Ectodermal cell (in vitro differentiated cells): ENCODE measurements around the gene CASP4.
"Not testable (repeated sequence)": the region's sequence is repeated elsewhere in the genome, so short reads cannot be mapped to it uniquely, and the experiment has no call there.

Experiments used
- H3K27ac ChIP-seq: 2 replicates; pipeline ENCODE4 v1.7.0; 2013; ENCODE audit warnings: mild to moderate bottlenecking, low read depth, low read length; ENCODE audit not compliant: insufficient read depth, poor library complexity, severe bottlenecking
- H3K27me3 ChIP-seq: 2 replicates; pipeline ENCODE4 v1.7.0; 2013; ENCODE audit warnings: mild to moderate bottlenecking, low read length; ENCODE audit not compliant: insufficient read depth, control insufficient read depth, poor library complexity, severe bottlenecking
- H3K36me3 ChIP-seq: one replicate; pipeline ENCODE4 v1.7.0; 2013; ENCODE audit warnings: low read length; ENCODE audit not compliant: control insufficient read depth, insufficient read depth
- H3K4me1 ChIP-seq: one replicate; pipeline ENCODE4 v1.7.0; 2013; ENCODE audit warnings: low read length; ENCODE audit not compliant: control insufficient read depth, insufficient read depth
- H3K4me3 ChIP-seq: 2 replicates; pipeline ENCODE4 v1.7.0; 2013; ENCODE audit warnings: low read depth, low read length, control low read depth; ENCODE audit not compliant: insufficient read depth
- H3K9me3 ChIP-seq: 2 replicates; pipeline ENCODE4 v1.7.0; 2013; ENCODE audit warnings: mild to moderate bottlenecking, low read length, moderate library complexity; ENCODE audit not compliant: control insufficient read depth
- WGBS, 2 experiments: methylation state at CpG; one replicate each; pipeline ENCODE4 v1.1.7; 2013; ENCODE audit warnings: missing lambda C conversion rate in 2 of 2; 5-methylcytosine and 5-hydroxymethylcytosine counted together

CASP4 gene

DNA sequence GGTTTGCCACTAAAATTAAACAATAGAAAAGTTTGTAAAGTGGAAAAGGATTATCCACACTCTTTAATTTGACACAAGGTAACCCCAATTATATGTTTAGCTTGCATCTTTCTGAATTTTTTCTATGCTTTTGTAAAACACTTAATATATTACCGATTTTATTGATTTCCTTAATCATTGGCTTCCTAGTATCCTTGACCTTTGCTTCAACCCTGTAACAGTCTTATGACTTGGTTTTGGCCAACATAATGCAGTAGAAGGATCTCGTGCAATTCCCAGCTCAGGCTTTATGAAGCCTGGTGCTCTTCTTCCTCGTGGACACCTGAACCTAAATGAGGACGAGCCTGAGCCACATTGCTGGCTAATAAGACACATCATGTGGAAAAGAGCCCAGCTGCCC is 23.6 kb upstream of the CASP4 start:
- H3K27ac ChIP-seq, result no peak overlapping the region
- no peak overlapping the region for H3K4me3 ChIP-seq
- no peaks in the 10 kb centered on the region for H3K9me3 ChIP-seq
- WGBS, 2 experiments, result 89 to 93% methylated on average over 4 of the region's 4 CpGs
- no peaks in the 10 kb centered on the region for H3K36me3 ChIP-seq
- H3K4me1 ChIP-seq, result no peaks in the 10 kb centered on the region
- H3K27me3 ChIP-seq, result no peaks in the 10 kb centered on the region

DNA sequence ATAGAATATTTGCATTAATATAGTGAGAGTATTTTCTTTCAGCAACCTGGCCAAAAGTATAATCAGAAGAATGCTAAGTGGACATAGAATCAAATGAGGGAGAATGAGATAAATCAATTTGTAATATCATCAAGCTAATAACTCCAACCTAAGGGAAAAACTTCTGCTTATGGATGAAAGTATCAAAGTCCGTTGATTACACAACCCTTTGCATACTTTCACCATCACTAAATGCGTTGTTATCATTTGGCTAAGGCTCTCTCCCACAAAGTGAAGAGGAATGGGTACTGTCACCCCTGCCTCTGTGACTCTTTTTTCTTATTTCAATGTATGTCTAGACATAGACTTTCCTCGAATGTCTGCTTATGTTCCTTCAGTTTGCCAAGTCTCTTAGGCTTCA is 16.4 kb upstream of the CASP4 start:
- Histone ChIP-seq H3K36me3 (no peaks in the 10 kb centered on the region), H3K27ac (no peak overlapping the region), H3K4me1 (no peaks in the 10 kb centered on the region), H3K4me3 (no peak overlapping the region), H3K27me3 (no peaks in the 10 kb centered on the region), H3K9me3 (no peaks in the 10 kb centered on the region)
- 95 to 98% methylated on average over 3 of the region's 3 CpGs for WGBS, 2 experiments

DNA sequence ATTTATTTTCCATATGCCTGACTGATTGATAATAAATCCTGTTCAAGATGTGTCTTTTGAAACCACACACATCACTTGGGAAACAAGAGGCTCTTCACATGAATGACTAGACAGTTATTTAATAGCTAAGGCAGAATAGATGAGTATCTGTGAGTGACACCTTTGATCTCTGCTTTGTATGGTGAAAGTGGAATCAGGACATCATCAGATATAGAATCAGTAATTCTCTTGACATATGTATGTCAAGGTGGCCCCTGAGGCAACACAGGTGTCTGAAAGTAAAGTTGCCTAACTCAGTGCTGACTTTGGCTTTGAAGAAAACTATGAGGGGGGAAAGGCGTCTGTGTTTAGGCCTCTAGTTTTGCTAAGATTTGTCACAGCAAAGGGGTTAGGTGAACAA is 11.5 kb upstream of the CASP4 start:
- 92 to 97% methylated on average over 1 of the region's 1 CpG for WGBS, 2 experiments
- H3K4me3 ChIP-seq, result no peak overlapping the region
- H3K27me3 ChIP-seq, result no peaks in the 10 kb centered on the region
- no peaks in the 10 kb centered on the region for H3K4me1 ChIP-seq
- H3K9me3 ChIP-seq, result no peaks in the 10 kb centered on the region
- no peaks in the 10 kb centered on the region for H3K36me3 ChIP-seq
- H3K27ac ChIP-seq, result no peak overlapping the region

DNA sequence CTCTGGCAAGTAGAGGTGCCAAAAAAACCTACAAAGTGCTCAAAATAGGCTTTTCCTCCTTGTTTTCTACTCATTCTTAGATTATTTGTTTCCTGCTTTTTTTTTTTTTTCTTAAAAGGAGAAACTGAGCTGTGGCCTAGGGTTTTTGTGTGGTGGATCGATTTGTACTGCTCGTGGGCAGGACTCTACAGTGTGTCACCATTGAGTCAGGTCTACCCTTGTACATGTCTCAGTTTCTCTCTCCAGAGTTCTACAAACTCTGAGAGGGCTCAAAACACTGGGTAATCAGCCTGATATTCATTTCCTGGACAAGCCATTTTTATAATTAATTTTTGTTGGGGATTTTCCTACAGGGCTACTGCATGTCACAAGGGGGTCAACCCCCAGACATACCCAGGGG is 5.2 kb upstream of the CASP4 start:
- Histone ChIP-seq H3K36me3 (no peaks in the 10 kb centered on the region), H3K4me1 (no peaks in the 10 kb centered on the region), H3K27me3 (no peaks in the 10 kb centered on the region), H3K9me3 (no peaks in the 10 kb centered on the region), H3K4me3 (no peak overlapping the region), H3K27ac (no peak overlapping the region)
- 90 to 92% methylated on average over 2 of the region's 2 CpGs for WGBS, 2 experiments

DNA sequence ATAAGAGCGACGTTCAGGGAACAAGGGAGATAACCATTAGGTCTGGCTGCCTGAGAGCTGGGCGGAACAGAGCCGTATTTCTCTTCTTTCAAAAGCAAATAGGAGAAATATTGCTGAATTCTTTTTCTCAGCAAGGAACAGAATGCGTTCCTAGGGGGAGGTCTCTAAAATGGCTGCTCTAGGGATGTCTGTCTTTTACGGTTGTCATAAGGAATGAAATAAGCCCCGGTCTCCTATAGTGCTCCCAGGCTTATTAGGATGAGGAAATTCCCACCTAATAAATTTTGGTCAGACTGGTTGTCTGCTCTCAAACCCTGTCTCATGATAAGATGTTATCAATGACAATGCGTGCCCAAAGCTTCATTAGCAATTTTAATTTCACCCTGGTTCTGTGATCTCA is 4.5 kb upstream of the CASP4 start:
- H3K27me3 ChIP-seq, H3K9me3 ChIP-seq, H3K36me3 ChIP-seq, H3K4me3 ChIP-seq, H3K27ac ChIP-seq, H3K4me1 ChIP-seq: not testable (repeated sequence)
- WGBS, 2 experiments, result 94 to 98% methylated on average over 8 of the region's 8 CpGs

DNA sequence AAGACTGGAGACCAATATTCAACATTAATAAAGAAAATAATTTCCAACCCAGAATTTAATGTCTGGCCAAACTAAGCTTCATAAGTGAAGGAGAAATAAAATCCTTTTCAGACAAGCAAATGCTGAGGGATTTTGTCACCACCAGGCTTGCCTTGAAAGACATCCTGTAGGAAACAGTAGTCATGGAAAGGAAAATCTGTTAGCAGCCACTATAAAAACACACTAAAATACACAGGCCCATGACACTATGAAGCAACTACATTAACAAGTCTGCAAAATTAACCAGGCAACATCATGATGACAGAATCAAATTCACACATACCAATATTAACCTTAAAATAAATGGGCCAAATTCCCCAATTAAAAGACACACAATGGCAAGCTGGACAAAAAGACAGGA is 2.4 kb upstream of the CASP4 start:
- Histone ChIP-seq H3K4me1 (no peaks in the 10 kb centered on the region), H3K4me3 (no peak overlapping the region), H3K27me3 (no peaks in the 10 kb centered on the region), H3K36me3 (no peaks in the 10 kb centered on the region), H3K27ac (no peak overlapping the region), H3K9me3 (no peaks in the 10 kb centered on the region)

DNA sequence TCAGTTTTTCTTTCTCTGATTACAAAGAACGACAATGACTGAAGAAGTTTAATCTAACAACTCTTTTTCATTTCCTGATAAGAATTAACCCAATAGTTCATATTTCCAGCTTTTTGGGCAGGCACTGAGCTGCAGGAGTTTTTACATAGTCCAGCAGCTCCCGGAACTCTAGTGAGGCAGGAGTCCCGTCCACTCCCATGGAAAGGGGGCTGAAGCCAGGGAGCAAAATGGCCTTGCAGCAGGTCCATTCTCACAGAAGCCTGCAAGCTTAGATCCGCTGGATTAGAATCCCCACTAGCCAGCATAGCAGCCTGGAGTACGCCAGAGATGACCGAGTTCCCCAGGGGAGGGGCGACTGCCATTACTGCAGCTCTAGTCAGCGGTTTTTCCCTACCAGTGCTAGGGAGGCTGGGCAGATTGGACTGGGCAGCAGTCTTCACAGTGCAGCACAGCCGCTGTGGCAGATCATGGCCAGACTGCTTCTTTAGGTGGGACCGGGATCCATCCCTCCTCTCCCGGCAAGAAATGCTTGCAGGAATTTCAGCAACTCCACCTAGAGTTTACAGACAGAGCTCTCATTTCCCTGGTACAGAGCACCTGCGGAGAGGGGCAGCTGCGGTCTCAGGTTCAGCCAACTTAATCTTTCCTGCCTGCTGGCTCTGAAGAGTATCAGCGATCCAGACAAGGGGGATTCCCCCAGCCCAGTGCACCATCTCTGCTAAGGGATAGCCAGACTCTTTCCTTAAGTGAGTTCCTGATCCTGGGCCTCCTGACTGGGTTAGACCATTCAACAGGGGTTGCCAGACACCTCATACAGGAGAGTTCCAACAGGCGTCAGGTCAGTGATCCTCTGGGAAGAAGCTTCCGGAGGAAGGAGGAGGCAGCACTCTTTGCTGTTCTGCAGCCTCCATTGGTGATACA is 742 bp upstream of the CASP4 start:
- H3K36me3 ChIP-seq, result no peaks in the 10 kb centered on the region
- no peaks in the 10 kb centered on the region for H3K27me3 ChIP-seq
- H3K27ac ChIP-seq, result no peak overlapping the region
- no peaks in the 10 kb centered on the region for H3K4me1 ChIP-seq
- no peak overlapping the region for H3K4me3 ChIP-seq
- no peaks in the 10 kb centered on the region for H3K9me3 ChIP-seq
- 84 to 86% methylated on average over 16 of the region's 16 CpGs for WGBS, 2 experiments

DNA sequence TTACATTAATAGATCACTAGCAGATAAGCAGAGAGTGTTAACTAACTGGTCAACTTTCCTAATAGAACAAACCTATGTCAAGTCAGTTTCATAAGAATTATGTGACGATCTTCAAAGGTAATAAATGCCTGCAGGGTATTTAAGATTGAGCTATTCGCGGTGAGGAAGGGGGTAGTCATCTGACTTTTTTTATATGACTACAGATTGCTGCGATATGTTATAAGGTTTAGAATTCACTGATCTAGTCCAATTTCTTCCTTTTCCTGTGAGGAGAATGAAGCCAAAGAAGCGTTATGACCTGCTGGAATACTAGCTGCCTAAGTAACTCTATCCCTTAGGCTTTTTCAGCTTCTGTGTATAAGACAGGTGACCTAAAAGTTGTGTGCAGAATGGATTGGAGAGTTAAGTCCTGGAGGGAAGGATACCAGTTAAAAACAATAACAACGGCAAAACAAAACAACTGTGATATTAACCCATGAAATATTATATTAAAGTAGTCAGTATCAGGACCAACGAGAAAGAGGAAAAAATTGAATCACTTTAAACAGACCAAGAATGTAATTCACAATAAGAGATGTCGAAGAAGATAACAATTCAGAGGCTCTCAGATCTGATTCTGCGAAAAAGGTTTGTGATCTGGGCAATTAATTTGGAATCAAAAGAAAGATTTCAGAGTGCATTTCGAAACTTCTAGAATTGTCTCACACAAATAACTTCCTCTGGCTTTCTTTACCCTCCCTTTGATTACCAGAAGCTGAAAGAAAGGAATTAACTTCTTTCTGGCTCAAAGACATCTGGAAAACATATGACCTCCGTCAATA is 630 bp downstream of the CASP4 start:
- no peaks in the 10 kb centered on the region for H3K9me3 ChIP-seq

DNA sequence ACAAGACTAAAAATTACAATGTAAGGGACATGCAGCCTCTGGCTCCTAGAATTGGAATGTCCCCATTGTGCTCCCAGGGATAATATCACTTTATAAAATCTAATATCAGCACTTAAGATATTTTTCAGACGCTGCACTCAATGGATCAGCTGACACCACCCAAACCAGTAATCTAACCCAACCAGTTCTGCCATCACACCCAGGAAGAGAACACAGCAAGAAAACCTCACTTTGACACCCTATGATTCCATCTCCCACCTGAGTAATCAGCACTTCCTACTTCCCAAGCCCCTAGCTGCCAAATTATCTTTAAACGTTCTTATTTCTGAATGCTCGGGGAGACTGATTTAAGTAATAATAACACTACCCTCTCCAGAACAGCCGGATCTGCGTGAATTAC is 2.6 kb downstream of the CASP4 start:
- no peaks in the 10 kb centered on the region for H3K9me3 ChIP-seq
- no peak overlapping the region for H3K27ac ChIP-seq
- H3K4me3 ChIP-seq, result no peak overlapping the region
- 92 to 94% methylated on average over 5 of the region's 5 CpGs for WGBS, 2 experiments
- no peaks in the 10 kb centered on the region for H3K36me3 ChIP-seq
- no peaks in the 10 kb centered on the region for H3K4me1 ChIP-seq
- no peaks in the 10 kb centered on the region for H3K27me3 ChIP-seq

More for the DNA sequence above, 630 bp downstream of the CASP4 start:
- Histone ChIP-seq H3K4me1 (no peaks in the 10 kb centered on the region), H3K27ac (no peak overlapping the region), H3K27me3 (no peaks in the 10 kb centered on the region), H3K36me3 (no peaks in the 10 kb centered on the region), H3K4me3 (no peak overlapping the region)
- 96 to 97% methylated on average over 9 to 10 of the region's 11 CpGs for WGBS, 2 experiments

DNA sequence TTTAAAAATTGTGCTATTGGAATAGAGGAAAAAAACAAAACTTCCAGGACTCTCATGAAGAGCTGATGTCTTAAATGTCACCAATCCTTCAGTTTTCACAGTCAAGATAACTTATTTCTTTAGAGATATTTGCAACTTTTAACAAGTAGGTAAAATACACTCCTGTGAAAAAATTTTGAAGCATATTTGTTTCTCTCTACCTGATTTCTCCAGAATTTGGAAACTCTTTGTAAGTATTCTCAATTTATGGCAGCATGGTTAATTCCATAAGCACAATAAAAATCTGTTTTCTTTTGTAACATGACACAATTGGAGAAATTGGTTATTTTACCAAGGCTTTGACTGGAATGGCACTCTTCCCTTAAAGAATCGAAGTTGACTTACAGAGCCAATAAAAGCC is 4.1 kb downstream of the CASP4 start:
- Histone ChIP-seq H3K4me1 (no peaks in the 10 kb centered on the region), H3K36me3 (no peaks in the 10 kb centered on the region), H3K9me3 (no peaks in the 10 kb centered on the region), H3K27me3 (no peaks in the 10 kb centered on the region), H3K4me3 (no peak overlapping the region), H3K27ac (no peak overlapping the region)
- 100% methylated on average over 1 of the region's 1 CpG for WGBS, 2 experiments
